ENCODE data around the gene LGALS9B.
"Not testable (repeated sequence)": the region's sequence is repeated elsewhere in the genome, so short reads cannot be mapped to it uniquely, and the experiment has no call there.

DNA sequence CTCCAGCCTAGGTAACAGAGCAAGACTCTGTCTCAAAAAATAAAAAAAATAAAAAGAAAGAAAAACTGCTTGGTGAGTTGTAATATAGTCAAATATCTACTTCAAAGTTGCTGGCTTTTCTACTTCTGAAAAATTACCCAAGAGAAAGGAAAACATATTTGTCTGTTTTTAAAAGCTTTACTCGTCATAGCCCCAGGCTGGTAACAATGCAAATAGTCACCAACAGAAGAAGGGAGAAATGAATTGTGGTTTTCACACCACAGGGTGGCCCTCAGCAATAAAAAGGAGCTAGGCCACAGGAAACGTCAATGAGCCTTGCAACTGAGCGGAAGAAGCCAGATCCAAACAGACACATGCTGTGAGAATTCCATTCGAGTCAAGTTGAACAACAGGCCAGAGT, 1.8 kb upstream of the LGALS9B start:
- TF ChIP-seq, protein P1, sequence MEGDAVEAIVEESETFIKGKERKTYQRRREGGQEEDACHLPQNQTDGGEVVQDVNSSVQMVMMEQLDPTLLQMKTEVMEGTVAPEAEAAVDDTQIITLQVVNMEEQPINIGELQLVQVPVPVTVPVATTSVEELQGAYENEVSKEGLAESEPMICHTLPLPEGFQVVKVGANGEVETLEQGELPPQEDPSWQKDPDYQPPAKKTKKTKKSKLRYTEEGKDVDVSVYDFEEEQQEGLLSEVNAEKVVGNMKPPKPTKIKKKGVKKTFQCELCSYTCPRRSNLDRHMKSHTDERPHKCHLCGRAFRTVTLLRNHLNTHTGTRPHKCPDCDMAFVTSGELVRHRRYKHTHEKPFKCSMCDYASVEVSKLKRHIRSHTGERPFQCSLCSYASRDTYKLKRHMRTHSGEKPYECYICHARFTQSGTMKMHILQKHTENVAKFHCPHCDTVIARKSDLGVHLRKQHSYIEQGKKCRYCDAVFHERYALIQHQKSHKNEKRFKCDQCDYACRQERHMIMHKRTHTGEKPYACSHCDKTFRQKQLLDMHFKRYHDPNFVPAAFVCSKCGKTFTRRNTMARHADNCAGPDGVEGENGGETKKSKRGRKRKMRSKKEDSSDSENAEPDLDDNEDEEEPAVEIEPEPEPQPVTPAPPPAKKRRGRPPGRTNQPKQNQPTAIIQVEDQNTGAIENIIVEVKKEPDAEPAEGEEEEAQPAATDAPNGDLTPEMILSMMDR (IDR thresholded peaks at IDR 0.05): not testable (repeated sequence)
- not testable (repeated sequence) for TF ChIP-seq EZH2phosphoT487 (IDR thresholded peaks at IDR 0.05)

All from neural progenitor cell (in vitro differentiated cells).